Measurements from ENCODE around the gene PLD6.

PLD6 gene

GRCh38 chr17:17232303-17232621 is 26.1 kb upstream of the PLD6 start:
- peaks cover 52% of the 10 kb centered on the region for H3K36me3 ChIP-seq (ENCODE audit: insufficient read depth, insufficient read length, low read length)
- H3K27me3 ChIP-seq (ENCODE audit: insufficient read depth, insufficient read length) = no peaks in the 10 kb centered on the region
- no peak for DNase-seq (ENCODE audit: low read depth, low spot score)
- no peak for TF ChIP-seq ZNF274 (IDR thresholded peaks at IDR 0.05; ENCODE audit: low read depth, low read length)
- TF ChIP-seq SUZ12 (IDR thresholded peaks at IDR 0.05; ENCODE audit: extremely low read depth, insufficient read depth, insufficient read length) = no peak
- TF ChIP-seq YY1 (IDR thresholded peaks at IDR 0.05; ENCODE audit: insufficient read depth, insufficient read length) = no peak
- no peaks in the 10 kb centered on the region for H3K9me3 ChIP-seq (ENCODE audit: insufficient read depth, low read length)
- no peak overlapping the region for H3K4me3 ChIP-seq (ENCODE audit: insufficient read length, low read depth)
- no peaks in the 10 kb centered on the region for H3K4me1 ChIP-seq (ENCODE audit: insufficient read depth, insufficient read length)
- no peak overlapping the region for H3K9ac ChIP-seq (ENCODE audit: insufficient read length, low read depth)

GRCh38 chr17:17231621-17232302 is 25.6 kb upstream of the PLD6 start:
- Histone ChIP-seq H3K4me1 (ENCODE audit: insufficient read depth, insufficient read length) (no peaks in the 10 kb centered on the region), H3K9ac (ENCODE audit: insufficient read length, low read depth) (no peak overlapping the region), H3K9me3 (ENCODE audit: insufficient read depth, low read length) (no peaks in the 10 kb centered on the region), H3K27me3 (ENCODE audit: insufficient read depth, insufficient read length) (no peaks in the 10 kb centered on the region), H3K36me3 (ENCODE audit: insufficient read depth, insufficient read length, low read length) (peaks cover 57% of the 10 kb centered on the region), H3K4me3 (ENCODE audit: insufficient read length, low read depth) (no peak overlapping the region)
- no peak for DNase-seq (ENCODE audit: low read depth, low spot score)
- TF ChIP-seq YY1 (IDR thresholded peaks at IDR 0.05; ENCODE audit: insufficient read depth, insufficient read length) = no peak
- TF ChIP-seq SUZ12 (IDR thresholded peaks at IDR 0.05; ENCODE audit: extremely low read depth, insufficient read depth, insufficient read length) = no peak
- TF ChIP-seq ZNF274 (IDR thresholded peaks at IDR 0.05; ENCODE audit: low read depth, low read length) = no peak

- H3K4me1 ChIP-seq (ENCODE audit: insufficient read depth, insufficient read length) = no peaks in the 10 kb centered on the region
- H3K27me3 ChIP-seq (ENCODE audit: insufficient read depth, insufficient read length) = no peaks in the 10 kb centered on the region
- H3K9me3 ChIP-seq (ENCODE audit: insufficient read depth, low read length) = no peaks in the 10 kb centered on the region
- peaks cover 77% of the 10 kb centered on the region for H3K36me3 ChIP-seq (ENCODE audit: insufficient read depth, insufficient read length, low read length)
- no peak for DNase-seq (ENCODE audit: low read depth, low spot score)
- no peak overlapping the region for H3K9ac ChIP-seq (ENCODE audit: insufficient read length, low read depth)
- TF ChIP-seq ZNF274 (IDR thresholded peaks at IDR 0.05; ENCODE audit: low read depth, low read length) (no peak), YY1 (IDR thresholded peaks at IDR 0.05; ENCODE audit: insufficient read depth, insufficient read length) (no peak), SUZ12 (IDR thresholded peaks at IDR 0.05; ENCODE audit: extremely low read depth, insufficient read depth, insufficient read length) (no peak)
- no peak overlapping the region for H3K4me3 ChIP-seq (ENCODE audit: insufficient read length, low read depth)
Observed at GRCh38 chr17:17229416-17230384, 23.6 kb upstream of the PLD6 start.

GRCh38 chr17:17228521-17229279 is 22.6 kb upstream of the PLD6 start:
- peaks cover 87% of the 10 kb centered on the region for H3K36me3 ChIP-seq (ENCODE audit: insufficient read depth, insufficient read length, low read length)

GRCh38 chr17:17227608-17228520 is 21.7 kb upstream of the PLD6 start:
- no peak for DNase-seq (ENCODE audit: low read depth, low spot score)
- no peaks in the 10 kb centered on the region for H3K27me3 ChIP-seq (ENCODE audit: insufficient read depth, insufficient read length)
- no peak overlapping the region for H3K4me3 ChIP-seq (ENCODE audit: insufficient read length, low read depth)
- H3K4me1 ChIP-seq (ENCODE audit: insufficient read depth, insufficient read length) = no peaks in the 10 kb centered on the region
- H3K36me3 ChIP-seq (ENCODE audit: insufficient read depth, insufficient read length, low read length) = peaks cover 92% of the 10 kb centered on the region
- TF ChIP-seq SUZ12 (IDR thresholded peaks at IDR 0.05; ENCODE audit: extremely low read depth, insufficient read depth, insufficient read length) (no peak), ZNF274 (IDR thresholded peaks at IDR 0.05; ENCODE audit: low read depth, low read length) (no peak), YY1 (IDR thresholded peaks at IDR 0.05; ENCODE audit: insufficient read depth, insufficient read length) (no peak)
- H3K9ac ChIP-seq (ENCODE audit: insufficient read length, low read depth) = no peak overlapping the region
- H3K9me3 ChIP-seq (ENCODE audit: insufficient read depth, low read length) = no peaks in the 10 kb centered on the region

More at GRCh38 chr17:17228521-17229279, 22.6 kb upstream of the PLD6 start:
- H3K4me3 ChIP-seq (ENCODE audit: insufficient read length, low read depth) = no peak overlapping the region
- no peak overlapping the region for H3K9ac ChIP-seq (ENCODE audit: insufficient read length, low read depth)
- no peak for TF ChIP-seq ZNF274 (IDR thresholded peaks at IDR 0.05; ENCODE audit: low read depth, low read length)
- TF ChIP-seq YY1 (IDR thresholded peaks at IDR 0.05; ENCODE audit: insufficient read depth, insufficient read length) = no peak
- TF ChIP-seq SUZ12 (IDR thresholded peaks at IDR 0.05; ENCODE audit: extremely low read depth, insufficient read depth, insufficient read length) = no peak
- no peaks in the 10 kb centered on the region for H3K27me3 ChIP-seq (ENCODE audit: insufficient read depth, insufficient read length)
- no peaks in the 10 kb centered on the region for H3K9me3 ChIP-seq (ENCODE audit: insufficient read depth, low read length)
- DNase-seq (ENCODE audit: low read depth, low spot score) = no peak
- H3K4me1 ChIP-seq (ENCODE audit: insufficient read depth, insufficient read length) = no peaks in the 10 kb centered on the region

GRCh38 chr17:17226451-17227265 is 20.5 kb upstream of the PLD6 start:
- Histone ChIP-seq H3K27me3 (ENCODE audit: insufficient read depth, insufficient read length) (no peaks in the 10 kb centered on the region), H3K9me3 (ENCODE audit: insufficient read depth, low read length) (no peaks in the 10 kb centered on the region), H3K4me1 (ENCODE audit: insufficient read depth, insufficient read length) (no peaks in the 10 kb centered on the region), H3K4me3 (ENCODE audit: insufficient read length, low read depth) (no peak overlapping the region), H3K36me3 (ENCODE audit: insufficient read depth, insufficient read length, low read length) (peaks cover 91% of the 10 kb centered on the region), H3K9ac (ENCODE audit: insufficient read length, low read depth) (no peak overlapping the region)
- TF ChIP-seq YY1 (IDR thresholded peaks at IDR 0.05; ENCODE audit: insufficient read depth, insufficient read length) (no peak), ZNF274 (IDR thresholded peaks at IDR 0.05; ENCODE audit: low read depth, low read length) (no peak), SUZ12 (IDR thresholded peaks at IDR 0.05; ENCODE audit: extremely low read depth, insufficient read depth, insufficient read length) (no peak)
- DNase-seq (ENCODE audit: low read depth, low spot score) = no peak

Measured in NT2/D1 (cell line).